ENCODE results near the gene RPLP1.
A peak's percentile ranks its signal among the peaks of the same experiment; 100 is the strongest.

RPLP1 gene

DNA sequence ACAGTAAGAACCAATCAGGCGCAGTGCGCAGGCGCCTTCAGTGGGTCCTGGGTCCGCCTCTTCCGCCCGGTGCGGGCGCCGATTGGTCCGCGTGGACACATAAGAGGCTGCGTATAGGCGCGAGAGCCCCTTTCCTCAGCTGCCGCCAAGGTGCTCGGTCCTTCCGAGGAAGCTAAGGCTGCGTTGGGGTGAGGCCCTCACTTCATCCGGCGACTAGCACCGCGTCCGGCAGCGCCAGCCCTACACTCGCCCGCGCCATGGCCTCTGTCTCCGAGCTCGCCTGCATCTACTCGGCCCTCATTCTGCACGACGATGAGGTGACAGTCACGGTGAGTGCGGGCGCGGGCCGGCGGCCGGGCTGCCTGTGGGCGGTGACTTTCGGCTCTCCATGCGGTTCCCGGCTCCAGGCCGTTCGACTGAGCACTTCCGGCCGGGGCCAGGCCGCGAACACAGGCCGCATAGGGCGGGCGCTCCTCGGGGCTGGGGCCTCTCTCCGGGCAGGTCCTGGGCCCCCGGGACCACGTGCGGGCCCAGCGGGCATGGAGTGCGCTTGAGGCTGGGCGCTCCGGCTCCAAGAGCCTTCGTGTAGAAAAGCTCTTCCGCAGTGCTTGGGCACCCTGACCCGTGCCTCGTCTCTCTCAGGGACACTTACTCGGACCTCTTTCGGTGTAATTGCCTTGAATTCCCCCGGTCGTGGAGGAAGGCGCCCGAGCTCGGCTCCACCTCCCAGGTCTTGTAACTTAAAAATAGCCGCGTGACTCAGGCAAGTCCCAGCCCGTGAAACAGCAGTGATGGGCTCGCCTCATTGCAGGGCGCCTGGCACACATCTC is at the start of gene RPLP1:
RPLP1 (plus strand) TSS at position 127 of the 830 bp plus-strand sequence; CDS start at position 258, 131 bp downstream.
- peak; percentile 97 for DNase-seq (ENCODE audit: low spot score)

DNA sequence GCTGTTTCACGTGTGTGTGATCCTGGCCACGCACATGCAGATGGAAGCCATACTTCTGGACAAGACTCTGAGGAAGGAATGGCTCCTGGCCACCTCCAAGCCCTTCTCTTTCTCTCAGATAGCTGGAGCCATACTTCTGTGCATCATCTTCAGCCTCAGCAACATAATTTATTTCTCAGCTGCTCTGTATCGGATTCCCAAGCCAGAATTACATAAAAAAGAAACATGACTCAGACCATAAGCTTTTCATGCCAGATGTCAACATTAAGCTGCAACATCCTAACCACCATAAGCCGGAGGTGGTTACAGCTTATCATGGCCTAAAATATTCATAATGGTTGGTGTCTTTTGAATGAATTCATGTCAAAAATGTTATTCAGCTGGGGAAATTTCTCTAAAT is 49.0 kb upstream of the RPLP1 start:
- DNase-seq (ENCODE audit: low spot score): no peak

- no peak for DNase-seq (ENCODE audit: low spot score)
These were observed 47.5 kb upstream of the RPLP1 start for GRCh38 chr15:69405110-69405509.

GRCh38 chr15:69407719-69408400 is 44.8 kb upstream of the RPLP1 start:
- no peak for DNase-seq (ENCODE audit: low spot score)

- no peak for DNase-seq (ENCODE audit: low spot score)
These were observed 43.8 kb upstream of the RPLP1 start for GRCh38 chr15:69408841-69409240.

DNA sequence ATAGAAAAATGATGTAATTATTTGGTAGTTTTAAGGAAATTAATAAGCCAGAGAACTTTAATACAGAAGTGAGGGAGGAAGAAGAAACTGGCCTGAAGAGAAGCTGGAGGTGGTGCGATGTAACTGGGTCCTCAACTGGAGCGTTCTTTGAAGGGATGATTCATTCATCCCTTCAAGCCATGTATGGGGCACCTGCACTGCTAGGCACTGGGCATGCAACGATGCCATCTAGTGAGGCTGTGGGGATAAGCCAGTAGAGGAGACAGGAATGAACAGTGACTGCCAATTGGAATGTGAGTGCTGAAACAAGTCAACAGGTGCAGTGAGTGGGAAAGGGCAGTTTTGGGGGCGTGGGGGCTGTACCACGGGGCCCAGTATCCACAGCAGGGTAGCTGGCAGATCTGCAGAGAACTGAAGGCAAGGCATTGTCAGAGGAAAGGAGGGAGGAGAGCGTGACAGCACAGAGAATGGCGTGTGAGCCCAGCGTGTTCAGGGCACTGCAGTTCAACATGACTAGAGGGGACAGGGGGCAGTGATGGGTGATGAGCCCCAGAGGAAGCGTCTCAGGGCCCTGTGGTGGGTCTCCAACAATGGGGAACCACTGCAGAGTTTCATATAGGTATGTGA is 42.3 kb upstream of the RPLP1 start:
- DNase-seq (ENCODE audit: low spot score): peak; percentile 33

GRCh38 chr15:69412274-69412673 is 40.3 kb upstream of the RPLP1 start:
- DNase-seq (ENCODE audit: low spot score): no peak

GRCh38 chr15:69412701-69413100 is 39.9 kb upstream of the RPLP1 start:
- no peak for DNase-seq (ENCODE audit: low spot score)

- peak; percentile 96 for DNase-seq (ENCODE audit: low spot score)
These were observed 38.6 kb upstream of the RPLP1 start, which contains the start of gene KIF23 for GRCh38 chr15:69413822-69414700. KIF23 (plus strand) TSS chr15:69414349; CDS start chr15:69414466, 117 bp downstream.

- DNase-seq (ENCODE audit: low spot score): peak; percentile 55
These were observed 37.9 kb upstream of the RPLP1 start for GRCh38 chr15:69414701-69415167.

- DNase-seq (ENCODE audit: low spot score): peak; percentile 22
These were observed 37.2 kb upstream of the RPLP1 start for GRCh38 chr15:69415381-69415780.

DNA sequence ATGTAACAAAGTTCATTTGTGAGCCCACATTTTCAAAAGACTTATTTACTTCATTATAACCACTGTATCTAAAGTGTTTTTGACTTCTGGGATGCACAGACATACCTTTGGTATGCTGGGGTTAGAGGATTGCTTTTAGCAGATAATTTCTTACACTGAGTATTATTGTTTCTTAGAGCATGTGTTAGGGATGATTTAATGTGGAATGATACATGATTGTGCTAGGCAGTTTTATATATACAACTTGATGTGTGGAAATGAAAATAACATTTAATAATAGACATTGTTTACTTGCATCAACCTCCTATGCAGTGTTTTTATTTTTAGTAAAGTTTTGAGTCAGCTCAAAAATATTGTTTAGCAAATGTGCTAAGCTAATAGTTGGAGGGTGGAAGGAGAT is 35.0 kb upstream of the RPLP1 start:
- DNase-seq (ENCODE audit: low spot score): no peak

- no peak for DNase-seq (ENCODE audit: low spot score)
These were observed 31.1 kb upstream of the RPLP1 start for GRCh38 chr15:69421498-69421897.

DNA sequence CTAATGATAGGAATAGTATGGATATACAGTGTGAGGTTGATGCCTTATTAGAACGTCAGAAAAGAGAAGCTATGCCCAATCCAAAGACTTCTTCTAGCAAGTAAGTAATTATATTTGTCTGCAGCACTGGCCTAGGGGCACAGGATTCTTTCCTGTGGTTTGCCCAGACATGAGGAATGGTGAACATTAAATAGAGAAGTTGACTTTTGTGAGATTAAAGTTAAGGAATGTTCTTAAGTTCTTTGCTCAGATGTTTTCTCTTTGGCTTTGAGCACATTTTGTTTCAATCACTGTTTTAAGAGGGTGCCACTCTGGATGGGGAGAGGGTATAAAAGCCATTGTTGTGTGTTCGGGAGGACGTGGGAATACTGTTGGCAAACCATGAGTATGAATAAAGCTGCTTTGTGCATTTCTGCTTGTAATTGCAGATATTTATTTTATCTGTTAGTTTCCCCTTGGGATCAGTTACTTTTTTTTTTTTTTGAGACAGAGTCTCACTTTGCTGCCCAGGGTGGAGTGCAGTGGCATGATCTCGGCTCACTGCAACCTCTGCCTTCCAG is 30.2 kb upstream of the RPLP1 start:
- DNase-seq (ENCODE audit: low spot score): no peak

DNA sequence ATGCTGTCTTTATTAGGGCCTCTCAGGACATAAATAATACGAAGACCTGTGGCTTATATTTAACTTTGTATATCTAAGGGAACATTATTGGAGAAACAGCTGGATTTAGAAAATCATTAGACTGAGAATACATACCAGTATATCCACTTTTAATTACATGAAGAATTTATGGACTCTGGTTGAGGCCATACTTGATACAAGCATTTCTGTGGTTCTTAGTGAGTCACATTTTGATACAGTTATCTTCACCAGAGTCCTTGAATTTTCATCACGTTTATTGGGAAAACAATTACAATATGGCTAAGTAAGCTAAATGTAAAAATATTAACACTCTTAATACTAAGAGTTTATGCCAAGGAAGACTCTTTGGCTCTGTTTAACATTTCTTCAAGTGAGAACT is 28.6 kb upstream of the RPLP1 start:
- no peak for DNase-seq (ENCODE audit: low spot score)

GRCh38 chr15:69424748-69425413 is 27.7 kb upstream of the RPLP1 start:
- no peak for DNase-seq (ENCODE audit: low spot score)

DNA sequence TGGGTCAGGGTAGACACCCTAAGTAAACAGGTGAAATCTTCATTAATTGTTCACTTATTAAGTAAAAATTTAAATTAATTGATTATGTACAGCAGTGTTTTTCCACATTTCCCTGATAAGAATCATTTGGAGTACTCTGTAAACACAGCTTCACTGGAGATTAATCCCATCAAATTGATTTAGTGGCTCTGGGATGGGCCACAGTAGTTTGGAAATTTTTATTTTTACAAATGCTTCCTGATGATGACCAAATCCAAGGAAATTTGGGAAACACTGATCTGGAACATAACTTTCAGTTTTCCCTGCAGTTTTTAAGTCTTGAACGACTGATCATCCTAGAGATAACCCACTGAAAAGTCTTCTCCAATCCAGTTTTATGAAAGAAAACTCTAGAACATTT is 18.8 kb upstream of the RPLP1 start:
- DNase-seq (ENCODE audit: low spot score): no peak

DNA sequence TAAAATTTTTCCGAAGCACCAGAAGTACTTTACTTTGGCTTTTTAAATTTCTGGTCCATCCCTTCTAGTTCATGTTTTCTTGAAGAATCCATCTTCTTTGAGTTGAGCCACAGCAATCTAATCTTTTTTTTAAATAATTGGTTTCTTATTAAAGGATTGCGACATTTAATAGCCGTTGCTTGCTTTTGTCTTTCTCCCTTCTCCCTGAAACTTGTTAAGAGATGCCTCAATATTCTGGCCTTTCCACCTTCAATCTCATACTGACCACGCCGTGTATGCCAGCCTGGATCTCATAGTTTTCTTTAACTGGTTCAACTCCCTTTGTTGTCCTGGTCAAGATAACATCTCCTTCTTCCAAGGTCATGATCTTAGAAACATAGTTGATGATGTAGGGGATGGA is 18.4 kb upstream of the RPLP1 start:
- no peak for DNase-seq (ENCODE audit: low spot score)

GRCh38 chr15:69434679-69435078 is 17.9 kb upstream of the RPLP1 start:
- no peak for DNase-seq (ENCODE audit: low spot score)

DNA sequence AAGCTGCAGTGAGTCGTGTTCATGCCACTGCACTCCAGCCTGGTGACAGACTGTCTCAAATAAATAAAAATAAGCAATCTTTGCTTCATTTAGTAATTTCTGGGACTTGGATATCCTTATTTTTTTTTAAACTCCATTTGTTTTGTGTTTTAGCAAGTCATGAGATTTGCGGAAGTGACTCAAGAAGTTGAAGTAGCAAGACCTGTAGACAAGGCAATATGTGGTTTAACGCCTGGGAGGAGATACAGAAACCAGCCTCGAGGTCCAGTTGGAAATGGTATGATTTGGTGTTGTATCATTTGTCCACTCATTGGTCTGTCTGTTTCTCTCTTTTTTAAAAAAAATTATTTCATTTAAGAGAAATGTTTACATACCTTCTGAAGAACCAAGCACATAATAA is 16.6 kb upstream of the RPLP1 start:
- no peak for DNase-seq (ENCODE audit: low spot score)

DNA sequence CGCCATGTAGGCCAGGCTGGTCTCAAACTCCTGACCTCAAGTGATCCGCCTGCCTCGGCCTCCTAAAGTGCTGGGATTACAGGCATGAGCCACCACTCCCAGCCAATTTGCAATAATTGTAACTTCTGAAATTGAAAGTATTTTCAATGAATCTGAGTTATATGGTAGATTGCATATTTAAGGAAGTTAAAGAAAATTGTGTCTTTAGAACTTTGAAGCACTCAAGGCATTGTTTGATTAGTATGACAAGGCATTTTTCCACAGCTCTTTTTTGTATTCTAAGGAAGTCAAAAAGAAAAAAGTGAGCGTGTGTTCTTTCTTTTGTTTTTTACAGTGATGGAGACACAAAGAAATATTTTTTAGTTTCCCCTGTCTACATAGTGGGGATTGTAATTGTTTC is 15.7 kb upstream of the RPLP1 start:
- no peak for DNase-seq (ENCODE audit: low spot score)

All from NAMALWA (cell line).